Activated T-cell treated with anti-CD3 and anti-CD28 coated beads, Interleukin-2, amount 50 U/mL, for 72 hours (primary cell): ENCODE measurements around the gene MYO15A. TPM values are rescaled to one million over a fixed set of nuclear protein-coding genes. Genes with fewer than 3 reads are reported as not detected.

ENCODE experiments used
- ATAC-seq, 2 donors: fragments of 150-1000 bp; cut with Tn5 transposase; replicated peaks in 1 of 2; 2 replicates each; pipeline ENCODE4 v1.10.0; 2021; ENCODE audit warnings: moderate library complexity in 2 of 2, mild to moderate bottlenecking in 1 of 2
- DNase-seq, 2 donors: peaks; one replicate each; pipeline ENCODE4 v3.0.0; 2021 to 2022; ENCODE audit warnings: mixed read lengths in 1 of 2
- H3K27ac Mint-ChIP-seq: one replicate; pipeline ENCODE4 v1.8.0; 2022; ENCODE audit warnings: mild to moderate bottlenecking, moderate library complexity, mixed read lengths
- H3K27me3 Mint-ChIP-seq: one replicate; pipeline ENCODE4 v1.8.0; 2022; ENCODE audit warnings: low read depth, mixed read lengths
- H3K36me3 Mint-ChIP-seq, 2 donors: one replicate each; pipeline ENCODE4 v1.8.0; 2022; ENCODE audit warnings: mixed read lengths in 2 of 2, mild to moderate bottlenecking in 1 of 2; ENCODE audit not compliant: insufficient read depth in 2 of 2
- H3K4me1 Mint-ChIP-seq: one replicate; pipeline ENCODE4 v1.8.0; 2022; ENCODE audit warnings: low read depth, mixed read lengths
- H3K4me3 Mint-ChIP-seq, 2 donors: one replicate each; pipeline ENCODE4 v1.8.0; 2022; ENCODE audit warnings: mild to moderate bottlenecking in 2 of 2, mixed read lengths in 2 of 2, moderate library complexity in 2 of 2
- H3K9me3 Mint-ChIP-seq, 2 donors: one replicate each; pipeline ENCODE4 v1.8.0; 2022; ENCODE audit warnings: mixed read lengths in 2 of 2
- total RNA-seq, 2 donors: library from RNA; stranded (reverse); gene quantifications; one replicate each; pipeline ENCODE4 v1.2.3, GENCODE V29; 2022

The MYO15A gene
- total RNA-seq, 2 donors from 2014 or later = 2.7 to 3.2 TPM

DNA sequence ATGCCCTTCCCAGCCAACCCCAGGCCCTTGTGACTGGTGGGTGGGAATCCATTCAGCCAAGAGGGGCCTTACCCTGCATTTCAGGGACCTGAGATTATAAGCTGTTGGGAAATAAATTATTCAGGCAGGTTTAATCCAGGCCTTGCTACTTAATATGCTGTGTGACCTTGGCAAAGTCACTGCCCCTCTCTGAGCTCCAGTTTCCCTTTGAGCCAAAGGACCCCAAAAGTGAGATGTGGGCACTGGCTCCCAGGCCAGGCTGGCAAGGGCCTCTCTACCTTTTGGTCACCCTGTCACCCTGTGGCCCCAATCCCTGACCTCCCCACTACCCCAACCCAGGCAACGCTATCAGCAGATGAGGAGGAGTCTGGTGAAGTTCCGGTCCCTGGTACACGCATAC is 33.9 kb downstream of the MYO15A start:
- Mint-ChIP-seq H3K9me3 (no peaks in the 10 kb centered on the region), H3K27me3 (no peaks in the 10 kb centered on the region), H3K4me3 (no peak overlapping the region), H3K4me1 (peaks cover 5% of the 10 kb centered on the region), H3K36me3 (no peaks in the 10 kb centered on the region), H3K27ac (no peak overlapping the region)
- DNase-seq = no peak
- ATAC-seq = no peak

DNA sequence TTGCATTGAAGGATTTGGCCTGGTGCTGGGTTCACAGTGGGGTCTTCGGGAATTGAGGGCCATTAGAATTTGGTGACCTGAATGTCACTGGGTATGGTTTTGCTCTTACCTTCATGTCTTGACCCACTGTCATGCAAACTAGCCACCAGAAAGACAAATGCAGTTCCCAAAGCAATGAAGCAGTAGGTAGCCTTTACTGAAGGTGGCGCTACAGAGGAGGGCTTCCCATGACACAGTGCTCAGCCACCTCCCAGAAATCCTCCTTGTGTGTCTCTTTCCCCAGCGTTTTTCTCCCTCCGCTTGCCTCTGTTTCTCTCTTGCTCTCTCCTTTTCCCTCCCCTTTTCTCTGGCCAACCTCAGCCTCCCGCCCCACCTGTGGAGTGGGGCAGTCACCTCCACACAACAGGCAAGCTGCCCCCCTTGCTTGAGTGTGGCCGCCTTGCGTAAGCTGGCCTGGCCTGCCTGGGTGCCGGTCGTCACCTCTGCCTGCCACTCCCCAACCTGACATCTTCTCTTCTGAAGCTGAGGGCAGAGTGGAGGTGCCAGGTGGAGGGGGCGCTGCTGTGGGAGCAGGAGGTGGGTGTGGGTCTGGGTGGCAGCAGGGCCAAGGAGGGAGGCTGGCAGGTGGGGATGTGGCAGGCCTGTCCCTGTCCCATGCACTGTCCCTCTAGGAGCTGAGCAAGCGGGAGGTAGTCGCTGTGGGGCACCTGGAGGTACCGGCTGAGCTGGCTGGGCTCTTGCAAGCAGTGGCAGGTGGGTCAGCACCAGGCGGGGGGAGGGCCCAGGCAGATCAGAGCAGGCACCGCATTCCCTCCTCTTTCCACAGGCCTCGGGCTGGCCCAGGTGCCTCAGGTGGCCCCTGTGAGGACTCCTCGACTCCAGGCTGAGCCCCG is 34.7 kb downstream of the MYO15A start:
- no peaks in the 10 kb centered on the region for H3K36me3 Mint-ChIP-seq
- no peak overlapping the region for H3K27ac Mint-ChIP-seq
- no peak for DNase-seq
- H3K27me3 Mint-ChIP-seq = no peaks in the 10 kb centered on the region
- no peaks in the 10 kb centered on the region for H3K9me3 Mint-ChIP-seq
- H3K4me3 Mint-ChIP-seq = no peak overlapping the region
- ATAC-seq = peak in 1 of 2 donors; percentile 28
- peaks cover 5% of the 10 kb centered on the region for H3K4me1 Mint-ChIP-seq

DNA sequence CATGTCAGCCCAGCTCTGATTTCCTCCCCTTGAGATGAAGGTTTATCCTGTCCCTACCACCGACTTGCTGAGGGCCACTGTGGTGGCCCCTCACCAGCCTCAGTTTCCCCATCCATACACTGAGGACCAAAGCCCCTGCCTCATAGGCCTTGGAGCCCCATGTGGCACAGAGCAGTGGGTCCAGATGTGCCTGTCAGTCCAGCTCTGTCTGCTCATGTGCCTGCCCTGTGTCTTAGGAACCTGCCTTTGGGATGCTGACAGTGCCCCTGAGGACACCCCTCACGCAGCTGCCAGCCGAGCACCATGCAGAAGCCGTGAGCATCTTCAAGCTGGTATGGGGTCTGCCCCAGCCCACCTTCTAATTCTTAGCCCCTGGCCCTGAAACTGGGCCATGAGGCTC is 35.7 kb downstream of the MYO15A start:
- no peak overlapping the region for H3K27ac Mint-ChIP-seq

DNA sequence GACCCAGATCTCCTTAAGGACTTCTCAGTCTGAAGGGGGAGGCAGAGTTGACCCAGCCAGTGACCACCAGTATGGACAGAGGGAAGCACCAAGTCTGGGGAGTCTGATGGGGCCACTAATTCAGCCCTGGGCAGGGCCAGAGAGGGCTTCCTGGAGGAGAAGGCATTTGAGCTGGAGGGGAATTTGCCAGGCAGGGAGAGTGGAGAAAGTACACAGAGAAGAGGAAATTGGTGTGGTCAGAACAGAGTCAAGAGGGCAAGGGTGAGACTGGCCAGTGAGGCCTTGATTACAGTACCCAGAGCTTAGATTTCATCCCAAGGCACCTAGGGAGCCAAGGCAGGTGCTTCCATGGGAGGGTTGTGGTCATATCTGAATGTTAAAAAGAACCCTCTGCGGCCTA is 36.3 kb downstream of the MYO15A start:
- no peaks in the 10 kb centered on the region for H3K36me3 Mint-ChIP-seq
- H3K4me1 Mint-ChIP-seq = peaks cover 5% of the 10 kb centered on the region
- no peaks in the 10 kb centered on the region for H3K9me3 Mint-ChIP-seq
- no peak overlapping the region for H3K27ac Mint-ChIP-seq
- DNase-seq (no peak), ATAC-seq (no peak)
- no peak overlapping the region for H3K4me3 Mint-ChIP-seq
- no peaks in the 10 kb centered on the region for H3K27me3 Mint-ChIP-seq

More for the DNA sequence above, 35.7 kb downstream of the MYO15A start:
- no peaks in the 10 kb centered on the region for H3K36me3 Mint-ChIP-seq
- no peaks in the 10 kb centered on the region for H3K27me3 Mint-ChIP-seq
- H3K4me3 Mint-ChIP-seq = no peak overlapping the region
- H3K9me3 Mint-ChIP-seq = no peaks in the 10 kb centered on the region
- ATAC-seq = no peak
- no peak for DNase-seq
- H3K4me1 Mint-ChIP-seq = peaks cover 5% of the 10 kb centered on the region

DNA sequence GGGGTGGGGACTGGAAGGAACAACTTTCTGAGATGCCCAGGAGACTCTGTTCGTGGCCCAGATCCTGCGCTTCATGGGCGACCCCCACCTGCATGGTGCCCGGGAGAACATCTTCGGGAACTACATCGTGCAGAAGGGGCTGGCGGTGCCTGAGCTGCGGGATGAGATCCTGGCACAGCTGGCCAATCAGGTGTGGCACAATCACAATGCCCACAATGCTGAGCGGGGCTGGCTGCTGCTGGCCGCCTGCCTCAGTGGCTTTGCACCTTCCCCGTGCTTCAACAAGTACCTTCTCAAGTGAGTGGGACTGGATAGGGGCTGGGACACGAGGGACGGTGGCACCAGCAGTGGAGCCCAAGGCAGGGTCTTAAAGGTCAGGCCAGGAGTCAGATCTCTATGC is 37.3 kb downstream of the MYO15A start:
- no peak for DNase-seq
- no peaks in the 10 kb centered on the region for H3K27me3 Mint-ChIP-seq
- no peaks in the 10 kb centered on the region for H3K9me3 Mint-ChIP-seq
- peaks cover 5% of the 10 kb centered on the region for H3K4me1 Mint-ChIP-seq
- no peaks in the 10 kb centered on the region for H3K36me3 Mint-ChIP-seq
- H3K4me3 Mint-ChIP-seq = no peak overlapping the region
- ATAC-seq = no peak
- H3K27ac Mint-ChIP-seq = no peak overlapping the region

DNA sequence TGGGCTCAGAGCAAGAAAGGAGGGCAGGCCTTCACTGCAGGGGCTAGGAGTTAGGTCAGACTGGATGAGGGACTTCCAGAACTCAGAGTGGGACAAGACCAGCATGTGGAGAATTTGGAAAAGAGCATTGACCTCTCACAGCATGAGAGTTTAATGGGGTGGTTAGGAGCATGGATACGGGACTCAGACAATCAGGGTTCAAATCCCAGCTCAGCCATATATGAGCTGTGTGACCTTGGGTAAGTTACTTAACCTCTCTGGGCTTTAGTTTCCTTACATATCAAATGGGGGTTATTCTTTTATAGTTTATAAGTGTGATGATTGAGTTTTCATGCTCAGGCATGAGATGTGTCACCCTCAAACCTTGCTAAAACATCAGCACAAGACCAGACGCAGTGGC is 37.7 kb downstream of the MYO15A start:
- no peak for ATAC-seq
- Mint-ChIP-seq H3K4me3 (no peak overlapping the region), H3K4me1 (peaks cover under 1% of the 10 kb centered on the region), H3K9me3 (no peaks in the 10 kb centered on the region), H3K27ac (no peak overlapping the region), H3K27me3 (no peaks in the 10 kb centered on the region), H3K36me3 (no peaks in the 10 kb centered on the region)
- no peak for DNase-seq

DNA sequence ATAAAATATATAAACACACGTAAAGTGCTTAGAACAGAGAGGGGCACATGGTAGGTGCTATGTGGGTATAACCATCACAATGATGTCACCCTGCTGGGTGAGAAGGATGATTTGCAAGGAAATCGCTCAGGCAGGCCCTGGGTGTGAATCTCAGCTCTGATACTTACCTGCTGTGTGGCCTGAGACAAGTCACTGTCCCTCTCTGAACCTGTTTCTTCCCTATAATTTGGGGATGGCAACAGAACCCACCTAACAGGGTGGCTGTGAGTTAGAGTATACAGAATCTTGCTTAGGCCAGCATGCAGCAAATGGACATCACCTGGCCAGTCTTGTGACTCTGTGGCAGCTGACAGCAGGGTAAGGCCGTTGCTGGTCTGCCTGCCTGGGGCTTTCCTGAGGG is 38.4 kb downstream of the MYO15A start:
- DNase-seq = no peak
- Mint-ChIP-seq H3K36me3 (no peaks in the 10 kb centered on the region), H3K27me3 (no peaks in the 10 kb centered on the region), H3K4me1 (no peaks in the 10 kb centered on the region), H3K27ac (no peak overlapping the region), H3K4me3 (no peak overlapping the region), H3K9me3 (no peaks in the 10 kb centered on the region)
- ATAC-seq = no peak

DNA sequence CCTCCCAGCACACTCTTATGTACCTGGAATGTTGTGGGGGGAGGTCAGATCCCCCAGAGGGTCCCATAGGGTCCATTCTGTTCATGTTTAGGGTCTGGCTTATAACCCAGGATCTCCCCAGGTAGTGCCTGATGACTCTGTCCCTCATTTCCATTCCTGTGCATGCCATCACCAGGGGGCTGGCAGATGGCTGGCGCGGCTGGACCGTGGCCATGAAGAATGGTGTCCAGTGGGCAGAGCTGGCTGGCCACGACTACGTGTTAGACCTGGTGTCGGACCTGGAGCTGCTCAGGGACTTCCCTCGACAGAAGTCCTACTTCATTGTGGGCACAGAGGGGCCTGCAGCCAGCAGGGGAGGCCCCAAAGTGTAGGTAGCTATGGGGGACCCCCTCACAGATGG is 40.0 kb downstream of the MYO15A start:
- H3K27ac Mint-ChIP-seq = no peak overlapping the region

DNA sequence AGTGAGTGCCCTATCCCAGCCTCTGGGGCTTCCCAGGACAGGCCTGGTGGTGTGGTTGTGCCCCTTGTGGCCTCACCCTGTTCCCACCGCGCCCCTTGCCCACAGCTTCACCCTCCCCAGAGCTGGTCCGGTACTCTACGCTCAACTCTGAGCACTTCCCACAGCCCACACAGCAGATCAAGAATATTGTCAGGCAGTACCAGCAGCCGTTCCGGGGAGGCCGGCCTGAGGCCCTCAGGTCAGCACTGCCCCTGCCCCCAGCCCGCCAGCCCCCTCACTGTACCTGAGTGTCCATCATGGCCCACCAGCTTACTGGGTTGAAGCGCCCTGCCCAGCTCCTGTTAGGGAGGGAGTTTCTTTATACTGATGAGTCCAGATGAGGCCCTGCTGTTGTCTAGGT is 42.7 kb downstream of the MYO15A start:
- Mint-ChIP-seq H3K27me3 (no peaks in the 10 kb centered on the region), H3K9me3 (no peaks in the 10 kb centered on the region), H3K27ac (no peak overlapping the region), H3K36me3 (no peaks in the 10 kb centered on the region), H3K4me3 (no peak overlapping the region), H3K4me1 (peaks cover under 1% of the 10 kb centered on the region)
- no peak for ATAC-seq
- no peak for DNase-seq

More for the DNA sequence above, 40.0 kb downstream of the MYO15A start:
- Mint-ChIP-seq H3K4me1 (no peaks in the 10 kb centered on the region), H3K27me3 (no peaks in the 10 kb centered on the region), H3K9me3 (no peaks in the 10 kb centered on the region), H3K36me3 (no peaks in the 10 kb centered on the region), H3K4me3 (no peak overlapping the region)
- DNase-seq = no peak
- ATAC-seq = no peak

DNA sequence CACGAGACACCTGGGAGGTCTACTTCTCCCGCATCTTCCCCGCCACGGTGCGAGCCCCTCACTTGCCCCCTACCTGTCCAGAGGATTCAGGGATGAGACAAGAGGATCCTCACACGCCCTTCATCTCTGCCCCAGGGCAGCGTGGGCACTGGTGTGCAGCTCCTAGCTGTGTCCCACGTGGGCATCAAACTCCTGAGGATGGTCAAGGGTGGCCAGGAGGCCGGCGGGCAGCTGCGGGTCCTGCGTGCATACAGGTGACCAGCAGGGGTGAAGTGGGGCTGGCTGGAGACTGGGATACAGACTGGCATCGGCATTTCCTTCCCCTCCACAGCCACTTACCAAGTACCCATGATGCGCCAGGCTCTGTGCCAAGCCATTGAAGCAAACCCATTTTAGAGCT is 46.6 kb downstream of the MYO15A start:
- no peaks in the 10 kb centered on the region for H3K27me3 Mint-ChIP-seq
- H3K4me1 Mint-ChIP-seq = peaks cover 11% of the 10 kb centered on the region
- no peak overlapping the region for H3K4me3 Mint-ChIP-seq
- DNase-seq (no peak), ATAC-seq (no peak)
- no peaks in the 10 kb centered on the region for H3K9me3 Mint-ChIP-seq
- no peaks in the 10 kb centered on the region for H3K36me3 Mint-ChIP-seq
- H3K27ac Mint-ChIP-seq = no peak overlapping the region

DNA sequence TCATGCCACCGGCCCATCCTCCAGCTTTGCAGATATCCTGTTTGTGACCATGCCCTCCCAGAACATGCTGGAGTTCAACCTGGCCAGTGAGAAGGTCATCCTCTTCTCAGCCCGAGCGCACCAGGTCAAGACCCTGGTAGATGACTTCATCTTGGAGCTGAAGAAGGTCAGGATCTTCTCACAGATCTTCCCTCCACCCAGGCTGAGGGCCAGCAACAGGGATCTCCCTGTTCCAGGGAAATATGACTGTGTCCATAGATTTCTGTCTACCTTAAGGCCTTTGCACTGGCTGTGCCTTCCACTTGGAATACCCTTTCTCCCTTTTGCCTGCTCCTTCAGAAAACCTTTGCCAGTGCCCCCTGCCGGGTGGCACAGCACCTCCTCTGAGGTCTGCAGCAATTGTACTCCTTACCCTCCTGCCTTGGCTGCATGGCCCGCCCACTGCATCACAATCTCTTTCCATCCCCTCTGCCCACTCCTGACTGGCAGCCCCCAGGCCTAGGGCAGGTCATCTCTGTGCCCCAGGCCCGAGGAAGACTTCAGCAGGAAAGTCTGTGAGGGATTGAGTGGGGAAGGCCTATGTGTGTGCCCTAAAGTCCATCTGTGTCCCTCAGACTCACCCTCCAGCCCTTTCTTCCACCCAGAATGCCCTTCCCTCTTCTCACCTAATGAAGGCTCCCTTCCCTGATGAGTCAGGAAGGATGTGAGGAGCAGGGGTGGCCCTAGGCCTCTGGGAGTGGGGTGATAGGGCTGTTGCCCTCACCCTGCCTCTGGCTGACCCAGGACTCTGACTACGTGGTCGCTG is 47.8 kb downstream of the MYO15A start:
- Mint-ChIP-seq H3K4me1 (peaks cover 11% of the 10 kb centered on the region), H3K36me3 (no peaks in the 10 kb centered on the region), H3K27ac (no peak overlapping the region), H3K9me3 (no peaks in the 10 kb centered on the region), H3K4me3 (no peak overlapping the region), H3K27me3 (no peaks in the 10 kb centered on the region)
- DNase-seq (no peak), ATAC-seq (no peak)

DNA sequence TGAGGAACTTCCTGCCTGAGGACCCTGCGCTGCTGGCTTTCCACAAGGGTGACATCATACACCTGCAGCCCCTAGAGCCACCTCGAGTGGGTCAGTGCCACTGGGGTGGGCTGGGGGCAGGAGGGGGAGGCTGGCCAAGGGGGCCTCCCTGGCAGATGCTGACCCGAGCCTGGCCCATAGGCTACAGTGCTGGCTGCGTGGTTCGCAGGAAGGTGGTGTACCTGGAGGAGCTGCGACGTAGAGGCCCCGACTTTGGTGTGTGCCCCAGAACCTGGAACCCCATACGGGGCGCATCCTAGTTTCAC is 48.4 kb downstream of the MYO15A start:
- no peaks in the 10 kb centered on the region for H3K9me3 Mint-ChIP-seq
- ATAC-seq = no peak
- no peaks in the 10 kb centered on the region for H3K27me3 Mint-ChIP-seq
- peaks cover 11% of the 10 kb centered on the region for H3K4me1 Mint-ChIP-seq
- no peak overlapping the region for H3K27ac Mint-ChIP-seq
- DNase-seq = no peak
- no peak overlapping the region for H3K4me3 Mint-ChIP-seq
- H3K36me3 Mint-ChIP-seq = no peaks in the 10 kb centered on the region

DNA sequence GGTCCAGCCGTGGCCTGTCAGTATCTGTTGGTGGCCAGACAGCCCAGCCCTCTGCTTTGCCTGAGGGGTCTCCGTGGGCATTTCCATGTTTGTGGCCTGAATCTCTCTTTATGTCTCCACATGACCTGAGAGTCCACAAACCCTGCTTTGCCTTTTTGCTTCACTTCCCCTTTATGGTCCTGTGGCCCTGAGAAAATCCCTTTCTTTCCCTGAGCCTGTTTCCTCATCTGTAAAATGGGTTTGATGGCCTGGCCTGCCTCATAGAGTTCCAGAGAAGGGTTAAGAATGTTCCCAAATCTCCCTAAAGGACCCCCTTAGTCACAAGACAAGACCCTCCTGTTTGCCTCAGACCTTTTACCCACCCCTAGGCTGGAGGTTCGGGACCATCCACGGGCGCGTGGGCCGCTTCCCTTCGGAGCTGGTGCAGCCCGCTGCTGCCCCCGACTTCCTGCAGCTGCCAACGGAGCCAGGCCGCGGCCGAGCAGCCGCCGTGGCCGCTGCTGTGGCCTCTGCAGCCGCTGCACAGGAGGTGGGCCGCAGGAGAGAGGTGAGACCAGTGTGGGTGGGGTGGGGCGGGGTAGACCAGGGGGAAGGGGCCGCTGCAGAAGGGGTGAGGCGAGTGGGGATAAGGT is 48.9 kb downstream of the MYO15A start:
- peaks cover 11% of the 10 kb centered on the region for H3K4me1 Mint-ChIP-seq
- no peak overlapping the region for H3K27ac Mint-ChIP-seq
- H3K4me3 Mint-ChIP-seq = peak overlapping the region; percentile 77 to 89
- no peaks in the 10 kb centered on the region for H3K36me3 Mint-ChIP-seq
- DNase-seq = no peak
- ATAC-seq = no peak
- H3K9me3 Mint-ChIP-seq = no peaks in the 10 kb centered on the region
- H3K27me3 Mint-ChIP-seq = no peaks in the 10 kb centered on the region
